Astrocyte (in vitro differentiated cells and primary cell): ENCODE data around the gene RALA.
"Not testable (repeated sequence)": the region's sequence is repeated elsewhere in the genome, so short reads cannot be mapped to it uniquely, and the experiment has no call there.

Source experiments
- CTCF ChIP-seq: IDR thresholded peaks from 2 replicates; pipeline ENCODE4 v1.5.1; 2011; ENCODE audit warnings: low read depth, mild to moderate bottlenecking, inconsistent platforms, low read length, moderate library complexity; ENCODE audit not compliant: insufficient read depth
- EZH2 ChIP-seq: IDR thresholded peaks from 2 replicates; pipeline ENCODE4 v1.6.1; 2012; ENCODE audit warnings: mild to moderate bottlenecking, low read length, inconsistent platforms; ENCODE audit not compliant: insufficient read depth

GRCh38 chr7:39753237-39753636, 129.9 kb downstream of the RALA start:
- not testable (repeated sequence) for TF ChIP-seq CTCF, EZH2
